ENCODE measurements around the gene RS1. TPM values are rescaled to one million over a fixed set of nuclear protein-coding genes. Genes with fewer than 3 reads are reported as not detected.

RS1 gene
- polyA plus RNA-seq, 1 donor (not counting 4 experiments of a cell fraction or from before 2014, with no cell fraction given), result not detected

DNA sequence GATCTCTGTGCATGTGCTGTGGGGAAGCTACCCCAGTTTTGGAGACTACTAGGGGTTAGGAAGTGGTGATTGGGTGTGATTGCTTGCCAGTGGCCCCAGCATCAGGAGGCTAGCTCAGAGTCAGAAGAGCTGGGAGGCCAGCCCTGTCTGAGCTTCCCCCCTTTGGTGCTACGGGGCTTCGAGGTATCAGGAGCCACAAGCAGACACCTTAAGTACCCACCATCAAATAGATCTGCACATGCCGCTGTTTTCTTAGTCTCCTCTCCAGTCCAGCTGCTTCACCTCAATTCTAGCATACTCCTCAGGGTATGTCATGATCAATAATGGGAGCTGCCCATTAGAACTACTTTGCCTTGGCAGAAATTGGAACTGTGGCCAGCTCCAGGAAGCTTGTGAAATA is 24.7 kb upstream of the RS1 start:
- FAIRE-seq (no peak), DNase-seq (ENCODE audit: low read depth, low spot score) (no peak)
- dilution Hi-C loops (cut with MboI; ENCODE audit: extremely low pct_ligation_motif_present, low sequenced_read_pairs), result no loop called here
- Histone ChIP-seq H3K4me1 (ENCODE audit: control insufficient read depth, extremely low read depth, insufficient read depth, low read length) (no peaks in the 10 kb centered on the region), H2AFZ (ENCODE audit: control insufficient read depth, low read length) (no peak overlapping the region), H3K4me3 (ENCODE audit: control insufficient read depth in 2 of 3, extremely low read depth in 1 of 3, insufficient read depth in 2 of 3, low read depth in 1 of 3, low read length in 3 of 3) (no peak overlapping the region), H3K4me2 (ENCODE audit: control insufficient read depth, extremely low read depth, insufficient read depth, low read depth, low read length) (no peak overlapping the region), H3K9ac (ENCODE audit: control insufficient read depth, extremely low read depth, insufficient read depth, low read length) (no peak overlapping the region), H4K20me1 (ENCODE audit: control insufficient read depth, extremely low read depth, insufficient read depth, low read length) (no peaks in the 10 kb centered on the region), H3K9me3 (ENCODE audit: control insufficient read depth, low read depth, low read length) (no peaks in the 10 kb centered on the region), H3K27ac (ENCODE audit: control insufficient read depth, insufficient read depth, low read length) (no peak overlapping the region), H3K27me3 (ENCODE audit: control insufficient read depth, extremely low read depth, insufficient read depth, low read length) (peaks cover 10% of the 10 kb centered on the region), H3K9me1 (ENCODE audit: control insufficient read depth, extremely low read depth, insufficient read depth, low read length) (no peaks in the 10 kb centered on the region), H3K36me3 (ENCODE audit: control insufficient read depth in 2 of 2, extremely low read depth in 1 of 2, insufficient read depth in 2 of 2, low read length in 2 of 2) (no peaks in the 10 kb centered on the region), H3K79me2 (ENCODE audit: control insufficient read depth, insufficient read depth, low read length) (no peaks in the 10 kb centered on the region)
- no peak for TF ChIP-seq EZH2 (IDR thresholded peaks at IDR 0.05; ENCODE audit: low read length)
- TF ChIP-seq CTCF (optimal IDR thresholded peaks at IDR 0.05 in 1 of 3, IDR thresholded peaks at IDR 0.05 in 1 of 3, conservative IDR thresholded peaks at IDR 0.05 in 1 of 3; ENCODE audit: extremely low read depth in 1 of 3, insufficient read depth in 2 of 3, low read length in 3 of 3), result no peak

DNA sequence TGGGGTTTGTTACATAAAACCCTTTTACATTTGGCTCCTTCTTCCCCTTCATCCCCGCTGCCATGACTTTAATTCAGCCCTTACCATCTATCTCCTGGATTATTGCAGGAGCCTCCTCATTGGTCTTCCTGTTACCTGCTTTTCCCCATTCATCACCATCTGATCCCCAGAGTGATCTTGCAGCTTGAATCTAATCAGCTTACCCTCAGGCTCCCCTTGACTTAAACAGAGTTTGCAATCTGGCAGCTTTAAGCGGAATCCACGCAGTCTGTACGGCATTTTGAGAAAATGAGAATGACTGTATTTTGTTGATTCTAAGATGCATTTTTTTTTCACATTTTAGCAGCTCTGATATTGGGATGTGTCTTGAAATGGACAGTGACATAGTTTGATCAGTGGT is 20.6 kb upstream of the RS1 start:
- Histone ChIP-seq H3K4me3 (ENCODE audit: control insufficient read depth in 2 of 3, extremely low read depth in 1 of 3, insufficient read depth in 2 of 3, low read depth in 1 of 3, low read length in 3 of 3) (no peak overlapping the region), H3K9me1 (ENCODE audit: control insufficient read depth, extremely low read depth, insufficient read depth, low read length) (no peaks in the 10 kb centered on the region), H3K4me1 (ENCODE audit: control insufficient read depth, extremely low read depth, insufficient read depth, low read length) (no peaks in the 10 kb centered on the region), H3K36me3 (ENCODE audit: control insufficient read depth in 2 of 2, extremely low read depth in 1 of 2, insufficient read depth in 2 of 2, low read length in 2 of 2) (no peaks in the 10 kb centered on the region), H2AFZ (ENCODE audit: control insufficient read depth, low read length) (no peak overlapping the region), H3K4me2 (ENCODE audit: control insufficient read depth, extremely low read depth, insufficient read depth, low read depth, low read length) (no peak overlapping the region), H4K20me1 (ENCODE audit: control insufficient read depth, extremely low read depth, insufficient read depth, low read length) (no peaks in the 10 kb centered on the region), H3K27me3 (ENCODE audit: control insufficient read depth, extremely low read depth, insufficient read depth, low read length) (peaks cover 10% of the 10 kb centered on the region), H3K9me3 (ENCODE audit: control insufficient read depth, low read depth, low read length) (no peaks in the 10 kb centered on the region), H3K9ac (ENCODE audit: control insufficient read depth, extremely low read depth, insufficient read depth, low read length) (no peak overlapping the region), H3K79me2 (ENCODE audit: control insufficient read depth, insufficient read depth, low read length) (no peaks in the 10 kb centered on the region), H3K27ac (ENCODE audit: control insufficient read depth, insufficient read depth, low read length) (no peak overlapping the region)
- FAIRE-seq (no peak), DNase-seq (ENCODE audit: low read depth, low spot score) (no peak)
- dilution Hi-C loops (cut with MboI; ENCODE audit: extremely low pct_ligation_motif_present, low sequenced_read_pairs), result no loop called here
- TF ChIP-seq CTCF (optimal IDR thresholded peaks at IDR 0.05 in 1 of 3, IDR thresholded peaks at IDR 0.05 in 1 of 3, conservative IDR thresholded peaks at IDR 0.05 in 1 of 3; ENCODE audit: extremely low read depth in 1 of 3, insufficient read depth in 2 of 3, low read length in 3 of 3) (no peak), EZH2 (IDR thresholded peaks at IDR 0.05; ENCODE audit: low read length) (no peak)
